Endothelial cell of umbilical vein (primary cell): ENCODE measurements around the gene STAB1. TPM values are rescaled to one million over a fixed set of nuclear protein-coding genes. Genes with fewer than 3 reads are reported as not detected.

Experiments used
- BruUV-seq: library from RNA; stranded (reverse); fragments of 400-500 nt; replicated peaks from 2 replicates; lab custom pipeline; 2021; lab: Mats Ljungman, UMichigan
- CTCF ChIA-PET: fragments of 300-600, 350-600 bp; sonication (Branson Sonifier 250); formaldehyde crosslinking; loops from one replicate; lab custom pipeline; 2021; ENCODE audit warnings: antibody characterized with exemption, inconsistent platforms; lab: Charles Lee
- POLR2A ChIA-PET: fragments of 300-600, 350-600 bp; sonication (Branson Sonifier 250); formaldehyde crosslinking; loops from one replicate; lab custom pipeline; 2021; ENCODE audit warnings: antibody characterized with exemption, inconsistent platforms; lab: Charles Lee
- DNase-seq: peaks from one replicate; pipeline ENCODE4 v3.0.0-alpha.2; 2011; ENCODE audit warnings: low read depth, low spot score
- FAIRE-seq: peaks from 2 replicates; lab custom pipeline; 2011; peaks lifted over from hg19 to GRCh38; lab: Jason Lieb, UNC
- H2AFZ ChIP-seq: 2 replicates; pipeline ENCODE4 v1.6.0; 2012; ENCODE audit warnings: low read depth, low read length, control low read depth, inconsistent platforms
- H3K27ac ChIP-seq: 2 replicates; pipeline ENCODE4 v1.5.1; 2011; ENCODE audit warnings: low read depth, mild to moderate bottlenecking, control low read depth, low read length, moderate library complexity; ENCODE audit not compliant: insufficient read depth
- H3K27me3 ChIP-seq, 2 experiments: 2 replicates each; pipeline versions ENCODE4 v1.6.0 to v1.6.1; 2011; ENCODE audit warnings: low read length in 2 of 2, mixed read lengths in 1 of 2; ENCODE audit not compliant: control insufficient read depth in 2 of 2, insufficient read depth in 2 of 2
- H3K36me3 ChIP-seq, 2 experiments: 2 replicates in 1 of 2; 3 replicates in 1 of 2; pipeline ENCODE4 v1.5.1; 2011; ENCODE audit warnings: low read length in 2 of 2, mild to moderate bottlenecking in 1 of 2, moderate library complexity in 1 of 2; ENCODE audit not compliant: control insufficient read depth in 2 of 2, insufficient read depth in 2 of 2; ENCODE audit errors: extremely low read depth in 1 of 2
- H3K4me1 ChIP-seq: 3 replicates; pipeline ENCODE4 v1.5.1; 2011; ENCODE audit warnings: mild to moderate bottlenecking, low read length; ENCODE audit not compliant: control insufficient read depth, insufficient read depth; ENCODE audit errors: extremely low read depth
- H3K4me2 ChIP-seq: 2 replicates; pipeline ENCODE4 v1.6.1; 2011; ENCODE audit warnings: low read length, control low read depth, mixed read lengths; ENCODE audit not compliant: insufficient read depth
- H3K4me3 ChIP-seq, 3 experiments: fragments of 200-600 bp in 1 of 3; sonication (generic), shearing (Covaris generic) in 1 of 3; replicated peaks in 1 of 3; 2 replicates each; pipeline ENCODE4 v1.5.1; 2011 to 2016; ENCODE audit warnings: control low read depth in 3 of 3, low read length in 3 of 3, mild to moderate bottlenecking in 2 of 3, inconsistent platforms in 1 of 3, low read depth in 1 of 3, moderate library complexity in 1 of 3; ENCODE audit not compliant: insufficient read depth in 1 of 3
- H3K79me2 ChIP-seq: 2 replicates; pipeline ENCODE4 v1.6.0; 2012; ENCODE audit warnings: low read length, inconsistent platforms; ENCODE audit not compliant: control insufficient read depth, insufficient read depth
- H3K9ac ChIP-seq: replicated peaks from 2 replicates; pipeline ENCODE3; 2011; ENCODE audit warnings: low read length, control low read depth; ENCODE audit not compliant: insufficient read depth; ENCODE audit errors: extremely low read depth
- H3K9me1 ChIP-seq: replicated peaks from 3 replicates; pipeline ENCODE4 v1.6.0; 2011; ENCODE audit warnings: mild to moderate bottlenecking, low read length; ENCODE audit not compliant: control insufficient read depth, insufficient read depth; ENCODE audit errors: extremely low read depth
- H3K9me3 ChIP-seq: replicated peaks from 2 replicates; pipeline ENCODE4 v1.5.1; 2012; ENCODE audit warnings: low read length, inconsistent platforms; ENCODE audit not compliant: control insufficient read depth, insufficient read depth
- H4K20me1 ChIP-seq: replicated peaks from 2 replicates; pipeline ENCODE3; 2011; ENCODE audit warnings: mild to moderate bottlenecking, low read length; ENCODE audit not compliant: control insufficient read depth, insufficient read depth; ENCODE audit errors: extremely low read depth
- EZH2 ChIP-seq: IDR thresholded peaks from 2 replicates; pipeline ENCODE4 v1.6.1; 2012; ENCODE audit warnings: borderline replicate concordance, low read depth, mild to moderate bottlenecking, moderate library complexity, low read length, inconsistent platforms; ENCODE audit not compliant: severe bottlenecking
- FOS ChIP-seq: IDR thresholded peaks from 2 replicates; pipeline ENCODE4 v1.6.1; 2011; ENCODE audit warnings: mild to moderate bottlenecking, low read length, moderate library complexity, borderline replicate concordance; ENCODE audit not compliant: insufficient read depth
- GATA2 ChIP-seq: IDR thresholded peaks from 2 replicates; pipeline ENCODE4 v1.7.0; 2011; ENCODE audit warnings: low read depth, mild to moderate bottlenecking, moderate library complexity, mixed read lengths, low read length; ENCODE audit not compliant: insufficient read length, insufficient read depth
- JUN ChIP-seq: IDR thresholded peaks from 2 replicates; pipeline ENCODE4 v1.6.1; 2011; ENCODE audit warnings: borderline replicate concordance, low read depth; ENCODE audit not compliant: insufficient read length, insufficient read depth
- MYC ChIP-seq: IDR thresholded peaks from one replicate; pipeline ENCODE4 v1.6.1; 2011; ENCODE audit warnings: mild to moderate bottlenecking, low read depth, low read length
- POLR2A ChIP-seq: IDR thresholded peaks from 2 replicates; pipeline ENCODE4 v1.6.1; 2012; ENCODE audit warnings: low read depth, mild to moderate bottlenecking, control low read depth, low read length
- POLR2AphosphoS5 ChIP-seq: IDR thresholded peaks from 2 replicates; pipeline ENCODE4 v1.6.1; 2012; ENCODE audit warnings: low read depth, mild to moderate bottlenecking, control low read depth, low read length, moderate library complexity; ENCODE audit not compliant: insufficient read depth
- dilution Hi-C: fragments of 300-500 bp; cut with MboI; formaldehyde crosslinking; loops from one replicate; pipeline ENCODE4 v1.15.0; 2019; ENCODE audit warnings: low sequenced_read_pairs; ENCODE audit not compliant: extremely low pct_ligation_motif_present
- intact Hi-C: fragments of 100-400 bp; cut with micrococcal nuclease; formaldehyde crosslinking; loops from one replicate; pipeline ENCODE4 v1.10.0; 2022
- polyA plus RNA-seq, 4 experiments: library from polyadenylated mRNA; depleted of rRNA in 3 of 4; stranded (reverse) in 3 of 4; unstranded in 1 of 4; fragments of >200 nt; gene quantifications; 2 replicates each; pipeline versions ENCODE4 v1.2.1 to v1.2.3, GENCODE V29; 2011 to 2012; ENCODE audit warnings: missing spikeins in 1 of 4
- total RNA-seq: library from RNA; stranded (reverse); gene quantifications from 2 replicates; pipeline ENCODE4 v1.2.3, GENCODE V29; 2021
- TF ChIP-seq, protein P1 (sequence below): IDR thresholded peaks from 2 replicates; pipeline ENCODE4 v1.6.1; 2011; ENCODE audit not compliant: insufficient read depth, insufficient read length
- TF ChIP-seq, protein P2 (sequence below), 2 donors: IDR thresholded peaks; 1 replicate in 1 of 2; 2 replicates in 1 of 2; pipeline ENCODE4 v1.5.1; 2011; ENCODE audit warnings: low read length in 2 of 2, mild to moderate bottlenecking in 2 of 2, moderate library complexity in 2 of 2, control low read depth in 1 of 2, inconsistent platforms in 1 of 2, low read depth in 1 of 2; ENCODE audit not compliant: insufficient read depth in 1 of 2; ENCODE audit errors: extremely low read depth in 1 of 2

The STAB1 gene
- total and polyA plus RNA-seq, 2 donors (not counting 3 experiments of a cell fraction or from before 2014, with no cell fraction given): 369 TPM

DNA sequence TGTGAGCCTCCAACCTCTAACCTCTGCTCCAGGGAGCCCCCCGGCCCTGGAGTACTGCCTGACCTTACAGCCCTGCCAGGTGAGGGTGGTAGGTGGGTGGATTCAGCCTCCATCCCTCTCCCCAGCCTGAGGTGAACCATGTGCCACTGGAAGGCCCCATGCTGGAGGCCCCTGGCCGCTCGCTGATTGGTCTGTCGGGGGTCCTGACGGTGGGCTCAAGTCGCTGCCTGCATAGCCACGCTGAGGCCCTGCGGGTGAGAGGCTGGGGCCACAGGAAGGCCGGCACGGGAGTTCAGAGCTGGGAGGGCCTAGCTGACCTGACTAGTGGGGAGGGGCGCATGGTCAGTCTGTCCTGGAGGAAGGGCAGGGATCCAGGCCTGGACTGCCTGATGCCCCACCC lies 19.4 kb downstream of the STAB1 start:
- no peak for FAIRE-seq
- CTCF ChIA-PET: no interaction called here
- Histone ChIP-seq H3K4me2 (no peak overlapping the region), H4K20me1 (no peaks in the 10 kb centered on the region), H3K4me3 (no peak overlapping the region), H3K9me1 (no peaks in the 10 kb centered on the region), H3K36me3 (peaks cover 16 to 87% of the 10 kb centered on the region in 2 experiments), H3K4me1 (no peaks in the 10 kb centered on the region), H3K9me3 (no peaks in the 10 kb centered on the region), H3K27me3 (no peaks in the 10 kb centered on the region), H3K9ac (no peak overlapping the region), H3K79me2 (no peaks in the 10 kb centered on the region), H3K27ac (no peak overlapping the region), H2AFZ (no peak overlapping the region)
- DNase-seq: no peak
- TF ChIP-seq, protein P1, sequence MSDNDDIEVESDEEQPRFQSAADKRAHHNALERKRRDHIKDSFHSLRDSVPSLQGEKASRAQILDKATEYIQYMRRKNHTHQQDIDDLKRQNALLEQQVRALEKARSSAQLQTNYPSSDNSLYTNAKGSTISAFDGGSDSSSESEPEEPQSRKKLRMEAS: no peak
- no peak for TF ChIP-seq GATA2
- TF ChIP-seq JUN: no peak
- no peak for TF ChIP-seq POLR2AphosphoS5
- TF ChIP-seq, protein P2, sequence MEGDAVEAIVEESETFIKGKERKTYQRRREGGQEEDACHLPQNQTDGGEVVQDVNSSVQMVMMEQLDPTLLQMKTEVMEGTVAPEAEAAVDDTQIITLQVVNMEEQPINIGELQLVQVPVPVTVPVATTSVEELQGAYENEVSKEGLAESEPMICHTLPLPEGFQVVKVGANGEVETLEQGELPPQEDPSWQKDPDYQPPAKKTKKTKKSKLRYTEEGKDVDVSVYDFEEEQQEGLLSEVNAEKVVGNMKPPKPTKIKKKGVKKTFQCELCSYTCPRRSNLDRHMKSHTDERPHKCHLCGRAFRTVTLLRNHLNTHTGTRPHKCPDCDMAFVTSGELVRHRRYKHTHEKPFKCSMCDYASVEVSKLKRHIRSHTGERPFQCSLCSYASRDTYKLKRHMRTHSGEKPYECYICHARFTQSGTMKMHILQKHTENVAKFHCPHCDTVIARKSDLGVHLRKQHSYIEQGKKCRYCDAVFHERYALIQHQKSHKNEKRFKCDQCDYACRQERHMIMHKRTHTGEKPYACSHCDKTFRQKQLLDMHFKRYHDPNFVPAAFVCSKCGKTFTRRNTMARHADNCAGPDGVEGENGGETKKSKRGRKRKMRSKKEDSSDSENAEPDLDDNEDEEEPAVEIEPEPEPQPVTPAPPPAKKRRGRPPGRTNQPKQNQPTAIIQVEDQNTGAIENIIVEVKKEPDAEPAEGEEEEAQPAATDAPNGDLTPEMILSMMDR (IDR thresholded peaks at IDR 0.05; ENCODE audit: extremely low read depth in 1 of 2, insufficient read depth in 1 of 2, low read depth in 1 of 2, low read length in 2 of 2): no peak
- TF ChIP-seq POLR2A: no peak
- TF ChIP-seq MYC: no peak
- no peak for TF ChIP-seq FOS
- no peak for TF ChIP-seq EZH2
- dilution Hi-C loops (no loop called here), intact Hi-C loops (no loop called here)
- no TSS peak for BruUV-seq
- POLR2A ChIA-PET: no interaction called here
